Gastroesophageal sphincter (tissue), 4 donors: Measurements from ENCODE around the gene RAB32. TPM values are rescaled to one million over a fixed set of nuclear protein-coding genes. Genes with fewer than 3 reads are reported as not detected.
A peak's percentile ranks its signal among the peaks of the same experiment; 100 is the strongest.

Source experiments
- ATAC-seq: fragments of 150-250 bp; one replicate; pipeline ENCODE4 v1.9.1; 2016; ENCODE audit warnings: mild to moderate bottlenecking, moderate library complexity
- H3K27ac ChIP-seq, 4 donors: fragments of 200-600 bp; sonication (generic) in 3 of 4; 1 replicate in 3 of 4; 2 replicates in 1 of 4; pipeline ENCODE4 v1.5.1; 2016 to 2019
- H3K27me3 ChIP-seq: fragments of 200-600 bp; sonication (generic); one replicate; pipeline ENCODE4 v1.5.1; 2019
- H3K36me3 ChIP-seq, 2 donors: fragments of 200-600 bp; sonication (generic); one replicate each; pipeline ENCODE4 v1.5.1; 2019; ENCODE audit warnings: control low read depth in 1 of 2
- H3K4me1 ChIP-seq, 3 donors: fragments of 200-600 bp; sonication (generic); 1 replicate in 2 of 3; 2 replicates in 1 of 3; pipeline ENCODE4 v1.5.1; 2016 to 2019; ENCODE audit warnings: control low read depth in 2 of 3
- H3K4me3 ChIP-seq, 2 donors: fragments of 200-600 bp; sonication (generic); one replicate each; pipeline ENCODE4 v1.5.1; 2019; ENCODE audit warnings: mild to moderate bottlenecking in 1 of 2, moderate library complexity in 1 of 2
- H3K9me3 ChIP-seq, 3 donors: fragments of 200-600 bp; sonication (generic); one replicate each; pipeline ENCODE4 v1.5.1; 2017 to 2019; ENCODE audit warnings: control low read depth in 2 of 3
- CTCF ChIP-seq, 4 experiments: fragments of 200-600 bp in 2 of 4; fragments of 450-650 bp in 2 of 4; sonication (generic) in 1 of 4; IDR thresholded peaks; one replicate each; pipeline ENCODE4 v1.5.1; 2017 to 2019; ENCODE audit warnings: antibody characterized with exemption in 4 of 4, mild to moderate bottlenecking in 2 of 4, moderate library complexity in 2 of 4
- EP300 ChIP-seq: sonication (generic); formaldehyde crosslinking; IDR thresholded peaks from one replicate; pipeline ENCODE4 v1.6.1; 2017; ENCODE audit warnings: antibody characterized with exemption, mild to moderate bottlenecking
- POLR2A ChIP-seq, 2 donors: fragments of 450-650 bp; IDR thresholded peaks; one replicate each; pipeline ENCODE4 v1.6.1; 2017; ENCODE audit warnings: antibody characterized with exemption in 2 of 2, mild to moderate bottlenecking in 2 of 2, moderate library complexity in 1 of 2
- POLR2AphosphoS5 ChIP-seq: sonication (generic); formaldehyde crosslinking; IDR thresholded peaks from one replicate; pipeline ENCODE4 v1.6.1; 2017; ENCODE audit warnings: antibody characterized with exemption
- WGBS, 2 donors: methylation state at CpG; one replicate each; pipeline ENCODE4 v1.1.5; 2018; ENCODE audit warnings: low coverage in 1 of 2; 5-methylcytosine and 5-hydroxymethylcytosine counted together
- total RNA-seq, 4 donors: library from RNA; depleted of rRNA; stranded (reverse); fragments of >200 nt; gene quantifications; one replicate each; pipeline ENCODE4 v1.1.0, GENCODE V29; 2016

The RAB32 gene
- 10 to 100 TPM; 23.0 to 47.4 (median 34.1) TPM for total RNA-seq

- peak within 1 kb of the TSS; percentile 62 to 70 for H3K4me3 ChIP-seq
- H3K27ac ChIP-seq = peak within 1 kb of the TSS; percentile 90 to 99 (median 92)
- 18% methylated on average over 3 of the region's 86 CpGs; no CpG with 5 or more reads in 1 of the 2 donors for WGBS, 2 donors
- no peaks in the 10 kb centered on the region for H3K27me3 ChIP-seq
- H3K36me3 ChIP-seq = no peaks in the 10 kb centered on the region
- H3K9me3 ChIP-seq = no peaks in the 10 kb centered on the region
- peaks cover 11 to 37% (median 11%) of the 10 kb centered on the region in 3 donors for H3K4me1 ChIP-seq
- ATAC-seq = peak; percentile 97
- TF ChIP-seq POLR2AphosphoS5 (peak; percentile 59), EP300 (no peak), CTCF (IDR thresholded peaks at IDR 0.05) (peak; percentile 55 to 89 (median 80)), POLR2A (IDR thresholded peaks at IDR 0.05) (peak; percentile 74 to 92)
These were observed at the start of gene RAB32 for GRCh38 chr6:146543211-146543939. Gene RAB32, plus strand, starts transcription at chr6:146543833. Its CDS starts 39 bp downstream, at chr6:146543872.

- Histone ChIP-seq H3K27ac (no peak overlapping the region), H3K36me3 (no peaks in the 10 kb centered on the region), H3K4me3 (no peak overlapping the region), H3K4me1 (no peaks in the 10 kb centered on the region), H3K27me3 (no peaks in the 10 kb centered on the region), H3K9me3 (no peaks in the 10 kb centered on the region)
- TF ChIP-seq POLR2AphosphoS5 = no peak
- no peak for TF ChIP-seq CTCF (IDR thresholded peaks at IDR 0.05)
- no peak for TF ChIP-seq EP300
- no peak for TF ChIP-seq POLR2A (IDR thresholded peaks at IDR 0.05)
- 79 to 89% methylated on average over 4 of the region's 4 CpGs for WGBS, 2 donors
- no peak for ATAC-seq
These were observed 45.3 kb upstream of the RAB32 start for GRCh38 chr6:146498309-146498708.

GRCh38 chr6:146503096-146503495 lies 40.5 kb upstream of the RAB32 start:
- WGBS, 2 donors = 100% methylated on average over 1 of the region's 1 CpG; no CpG with 5 or more reads in 1 of the 2 donors
- no peaks in the 10 kb centered on the region for H3K9me3 ChIP-seq
- no peak overlapping the region for H3K4me3 ChIP-seq

GRCh38 chr6:146515212-146515611 lies 28.4 kb upstream of the RAB32 start:
- TF ChIP-seq CTCF (IDR thresholded peaks at IDR 0.05) (no peak), POLR2AphosphoS5 (no peak), POLR2A (IDR thresholded peaks at IDR 0.05) (no peak), EP300 (no peak)
- WGBS, 2 donors = 79% methylated on average over 3 of the region's 7 CpGs; no CpG with 5 or more reads in 1 of the 2 donors
- Histone ChIP-seq H3K27ac (no peak overlapping the region), H3K4me1 (no peaks in the 10 kb centered on the region), H3K36me3 (no peaks in the 10 kb centered on the region), H3K9me3 (peaks cover 0 to 9% (median 0%) of the 10 kb centered on the region in 3 donors), H3K27me3 (peaks cover 6% of the 10 kb centered on the region), H3K4me3 (no peak overlapping the region)
- ATAC-seq = no peak

More at GRCh38 chr6:146503096-146503495, 40.5 kb upstream of the RAB32 start:
- ATAC-seq = no peak
- Histone ChIP-seq H3K27ac (no peak overlapping the region), H3K4me1 (no peaks in the 10 kb centered on the region), H3K36me3 (no peaks in the 10 kb centered on the region), H3K27me3 (no peaks in the 10 kb centered on the region)
- TF ChIP-seq POLR2A (IDR thresholded peaks at IDR 0.05) (no peak), EP300 (no peak), CTCF (IDR thresholded peaks at IDR 0.05) (no peak)

- H3K27ac ChIP-seq = no peak overlapping the region
- H3K4me3 ChIP-seq = no peak overlapping the region
- TF ChIP-seq POLR2A (IDR thresholded peaks at IDR 0.05) (no peak), EP300 (no peak), CTCF (IDR thresholded peaks at IDR 0.05) (no peak), POLR2AphosphoS5 (no peak)
- H3K27me3 ChIP-seq = no peaks in the 10 kb centered on the region
- no peaks in the 10 kb centered on the region for H3K4me1 ChIP-seq
- no peaks in the 10 kb centered on the region for H3K9me3 ChIP-seq
- no peaks in the 10 kb centered on the region for H3K36me3 ChIP-seq
- ATAC-seq = no peak
These were observed 17.4 kb upstream of the RAB32 start for GRCh38 chr6:146526192-146526591.
